GM12873 (cell line): ENCODE results near the gene MAST2.

ENCODE experiments used
- CTCF ChIP-seq: IDR thresholded peaks from 2 replicates; pipeline ENCODE4 v1.5.1; 2012; ENCODE audit warnings: low read depth, mild to moderate bottlenecking, moderate library complexity, low read length, control low read depth; ENCODE audit not compliant: insufficient read depth; ENCODE audit errors: missing control alignments

MAST2 gene

GRCh38 chr1:45834689-45835088, 31.3 kb downstream of the MAST2 start:
- no peak for TF ChIP-seq CTCF

GRCh38 chr1:45836451-45836850, 33.0 kb downstream of the MAST2 start:
- TF ChIP-seq CTCF = no peak

GRCh38 chr1:45840704-45841103, 37.3 kb downstream of the MAST2 start:
- TF ChIP-seq CTCF = no peak

- no peak for TF ChIP-seq CTCF
Measured at GRCh38 chr1:45842786-45843185, 39.4 kb downstream of the MAST2 start.

GRCh38 chr1:45843474-45843905, 40.1 kb downstream of the MAST2 start:
- TF ChIP-seq CTCF = peak; percentile 31

- TF ChIP-seq CTCF = no peak
Measured at GRCh38 chr1:45846931-45847330, 43.5 kb downstream of the MAST2 start.

GRCh38 chr1:45848097-45848496, 44.7 kb downstream of the MAST2 start:
- TF ChIP-seq CTCF = no peak
